Gastroesophageal sphincter (tissue), 4 donors: ENCODE results near the gene RBP3. TPM values are rescaled to one million over a fixed set of nuclear protein-coding genes. Genes with fewer than 3 reads are reported as not detected.

ENCODE experiments used
- ATAC-seq: fragments of 150-250 bp; one replicate; pipeline ENCODE4 v1.9.1; 2016; ENCODE audit warnings: mild to moderate bottlenecking, moderate library complexity
- H3K27ac ChIP-seq, 4 donors: fragments of 200-600 bp; sonication (generic) in 3 of 4; 1 replicate in 3 of 4; 2 replicates in 1 of 4; pipeline ENCODE4 v1.5.1; 2016 to 2019
- H3K27me3 ChIP-seq: fragments of 200-600 bp; sonication (generic); one replicate; pipeline ENCODE4 v1.5.1; 2019
- H3K36me3 ChIP-seq, 2 donors: fragments of 200-600 bp; sonication (generic); one replicate each; pipeline ENCODE4 v1.5.1; 2019; ENCODE audit warnings: control low read depth in 1 of 2
- H3K4me1 ChIP-seq, 3 donors: fragments of 200-600 bp; sonication (generic); 1 replicate in 2 of 3; 2 replicates in 1 of 3; pipeline ENCODE4 v1.5.1; 2016 to 2019; ENCODE audit warnings: control low read depth in 2 of 3
- H3K4me3 ChIP-seq, 2 donors: fragments of 200-600 bp; sonication (generic); one replicate each; pipeline ENCODE4 v1.5.1; 2019; ENCODE audit warnings: mild to moderate bottlenecking in 1 of 2, moderate library complexity in 1 of 2
- H3K9me3 ChIP-seq, 3 donors: fragments of 200-600 bp; sonication (generic); one replicate each; pipeline ENCODE4 v1.5.1; 2017 to 2019; ENCODE audit warnings: control low read depth in 2 of 3
- CTCF ChIP-seq, 4 experiments: fragments of 200-600 bp in 2 of 4; fragments of 450-650 bp in 2 of 4; sonication (generic) in 1 of 4; IDR thresholded peaks; one replicate each; pipeline ENCODE4 v1.5.1; 2017 to 2019; ENCODE audit warnings: antibody characterized with exemption in 4 of 4, mild to moderate bottlenecking in 2 of 4, moderate library complexity in 2 of 4
- EP300 ChIP-seq: sonication (generic); formaldehyde crosslinking; IDR thresholded peaks from one replicate; pipeline ENCODE4 v1.6.1; 2017; ENCODE audit warnings: antibody characterized with exemption, mild to moderate bottlenecking
- POLR2A ChIP-seq, 2 donors: fragments of 450-650 bp; IDR thresholded peaks; one replicate each; pipeline ENCODE4 v1.6.1; 2017; ENCODE audit warnings: antibody characterized with exemption in 2 of 2, mild to moderate bottlenecking in 2 of 2, moderate library complexity in 1 of 2
- POLR2AphosphoS5 ChIP-seq: sonication (generic); formaldehyde crosslinking; IDR thresholded peaks from one replicate; pipeline ENCODE4 v1.6.1; 2017; ENCODE audit warnings: antibody characterized with exemption
- WGBS, 2 donors: methylation state at CpG; one replicate each; pipeline ENCODE4 v1.1.5; 2018; ENCODE audit warnings: low coverage in 1 of 2; 5-methylcytosine and 5-hydroxymethylcytosine counted together
- total RNA-seq, 4 donors: library from RNA; depleted of rRNA; stranded (reverse); fragments of >200 nt; gene quantifications; one replicate each; pipeline ENCODE4 v1.1.0, GENCODE V29; 2016

RBP3 gene
- total RNA-seq, 4 donors from 2014 or later: not detected

GRCh38 chr10:47340608-47341170, 7.5 kb upstream of the RBP3 start:
- Histone ChIP-seq H3K4me1 (peaks cover 0 to 11% (median 0%) of the 10 kb centered on the region in 3 donors), H3K9me3 (no peaks in the 10 kb centered on the region), H3K27me3 (peaks cover 16% of the 10 kb centered on the region), H3K27ac (no peak overlapping the region), H3K4me3 (no peak overlapping the region), H3K36me3 (no peaks in the 10 kb centered on the region)
- whole genome bisulfite sequencing, 2 donors: 59 to 64% methylated on average over 5 of the region's 5 CpGs
- peak; percentile 48 for ATAC-seq
- TF ChIP-seq CTCF (IDR thresholded peaks at IDR 0.05): peak; percentile 66 to 91 (median 77)
- no peak for TF ChIP-seq POLR2AphosphoS5

- TF ChIP-seq POLR2AphosphoS5 (no peak), POLR2A (IDR thresholded peaks at IDR 0.05) (no peak), CTCF (IDR thresholded peaks at IDR 0.05) (no peak), EP300 (no peak)
- H3K4me3 ChIP-seq: no peak overlapping the region
- no peak for ATAC-seq
- no peak overlapping the region for H3K27ac ChIP-seq
- H3K27me3 ChIP-seq: peaks cover 8% of the 10 kb centered on the region
- H3K36me3 ChIP-seq: no peaks in the 10 kb centered on the region
- H3K9me3 ChIP-seq: no peaks in the 10 kb centered on the region
- H3K4me1 ChIP-seq: no peaks in the 10 kb centered on the region
- WGBS, 2 donors: 87 to 92% methylated on average over 7 to 10 of the region's 13 CpGs
Measured at GRCh38 chr10:47344996-47345870, 2.9 kb upstream of the RBP3 start.

GRCh38 chr10:47346581-47347302, 1.4 kb upstream of the RBP3 start:
- H3K27ac ChIP-seq: no peak overlapping the region
- no peaks in the 10 kb centered on the region for H3K9me3 ChIP-seq
- H3K27me3 ChIP-seq: no peaks in the 10 kb centered on the region
- H3K4me1 ChIP-seq: no peaks in the 10 kb centered on the region
- no peaks in the 10 kb centered on the region for H3K36me3 ChIP-seq
- WGBS, 2 donors: 81% methylated on average over 12 of the region's 13 CpGs; no CpG with 5 or more reads in 1 of the 2 donors
- H3K4me3 ChIP-seq: no peak overlapping the region
- ATAC-seq: no peak
- TF ChIP-seq CTCF (IDR thresholded peaks at IDR 0.05): no peak
- no peak for TF ChIP-seq POLR2A (IDR thresholded peaks at IDR 0.05)
- TF ChIP-seq POLR2AphosphoS5: no peak
- no peak for TF ChIP-seq EP300

- no peaks in the 10 kb centered on the region for H3K36me3 ChIP-seq
- WGBS, 2 donors: 100% methylated on average over 1 of the region's 4 CpGs; no CpG with 5 or more reads in 1 of the 2 donors
- ATAC-seq: no peak
- H3K27ac ChIP-seq: no peak overlapping the region
- no peak for TF ChIP-seq CTCF (IDR thresholded peaks at IDR 0.05)
- no peak for TF ChIP-seq EP300
- TF ChIP-seq POLR2A (IDR thresholded peaks at IDR 0.05): no peak
- TF ChIP-seq POLR2AphosphoS5: no peak
- H3K9me3 ChIP-seq: no peaks in the 10 kb centered on the region
- H3K27me3 ChIP-seq: no peaks in the 10 kb centered on the region
- H3K4me1 ChIP-seq: no peaks in the 10 kb centered on the region
- H3K4me3 ChIP-seq: no peak overlapping the region
Measured at GRCh38 chr10:47347303-47347675, 874 bp upstream of the RBP3 start.
